ENCODE measurements around the gene SPATA31E1.
A peak's percentile ranks its signal among the peaks of the same experiment; 100 is the strongest.
"Not testable (repeated sequence)": the region's sequence is repeated elsewhere in the genome, so short reads cannot be mapped to it uniquely, and the experiment has no call there.

SPATA31E1 gene

GRCh38 chr9:87886933-87887505 is 4.3 kb downstream of the SPATA31E1 start:
- no peak for DNase-seq

DNA sequence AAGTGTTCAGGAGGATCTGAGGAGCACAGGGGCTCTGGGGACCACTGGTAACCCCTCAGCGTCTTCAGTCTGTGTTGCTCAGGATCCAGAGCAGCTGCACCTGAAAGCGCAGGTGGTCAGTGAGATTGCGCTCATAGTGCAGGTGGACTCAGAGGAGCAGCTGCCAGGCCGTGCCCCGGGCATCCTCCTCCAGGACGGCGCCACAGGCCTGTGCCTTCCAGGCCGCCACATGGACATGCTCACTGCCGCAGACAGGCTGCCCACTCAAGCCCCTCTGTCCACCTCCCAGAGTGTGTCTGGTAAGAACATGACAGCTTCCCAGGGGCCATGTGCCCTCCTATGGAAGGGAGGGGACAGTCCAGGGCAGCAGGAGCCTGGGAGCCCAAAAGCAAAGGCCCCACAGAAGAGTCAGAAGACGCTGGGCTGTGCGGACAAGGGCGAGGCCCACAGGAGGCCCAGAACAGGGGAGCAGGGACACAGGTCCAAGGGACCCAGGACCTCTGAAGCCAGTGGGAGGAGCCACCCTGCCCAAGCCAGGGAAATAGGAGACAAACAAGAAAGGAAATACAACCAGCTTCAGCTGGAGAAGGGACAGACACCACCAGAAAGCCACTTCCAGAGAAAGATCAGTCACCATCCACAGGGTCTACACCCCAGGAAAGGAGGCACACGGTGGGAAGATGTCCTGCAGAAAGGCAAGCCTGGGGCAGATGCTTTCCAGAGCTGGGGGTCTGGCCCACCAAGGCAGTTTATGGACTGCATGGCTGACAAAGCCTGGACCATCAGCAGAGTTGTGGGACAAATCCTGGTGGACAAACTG is 5.2 kb downstream of the SPATA31E1 start:
- no peak for DNase-seq

GRCh38 chr9:87888501-87888900 is 5.8 kb downstream of the SPATA31E1 start:
- DNase-seq = no peak

GRCh38 chr9:87889065-87889881 is 6.6 kb downstream of the SPATA31E1 start:
- DNase-seq = no peak

- no peak for DNase-seq
These were observed 7.2 kb downstream of the SPATA31E1 start for GRCh38 chr9:87889882-87890252.

DNA sequence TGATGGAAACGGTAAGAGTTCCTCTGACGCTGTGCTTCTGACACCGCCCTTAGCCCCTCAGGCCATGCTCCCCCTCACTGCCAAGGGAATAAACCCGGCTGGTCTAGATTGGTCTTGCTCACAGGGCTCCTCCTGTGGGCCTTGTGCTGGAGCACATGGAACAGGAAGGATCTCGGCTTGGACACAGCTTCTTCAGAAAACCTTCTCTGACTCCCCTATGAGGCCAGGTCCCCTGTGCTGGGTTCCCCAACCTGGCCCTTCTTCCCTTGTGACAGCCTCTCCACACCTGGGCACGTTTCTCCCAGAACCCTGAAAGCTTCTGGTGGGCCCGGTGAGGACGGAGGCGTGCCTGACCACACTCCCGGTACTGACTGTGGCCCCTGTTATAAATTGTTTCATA is 8.2 kb downstream of the SPATA31E1 start:
- no peak for DNase-seq

GRCh38 chr9:87891754-87892153 is 9.1 kb downstream of the SPATA31E1 start:
- DNase-seq = no peak

GRCh38 chr9:87892956-87893355 is 10.3 kb downstream of the SPATA31E1 start:
- DNase-seq = no peak

DNA sequence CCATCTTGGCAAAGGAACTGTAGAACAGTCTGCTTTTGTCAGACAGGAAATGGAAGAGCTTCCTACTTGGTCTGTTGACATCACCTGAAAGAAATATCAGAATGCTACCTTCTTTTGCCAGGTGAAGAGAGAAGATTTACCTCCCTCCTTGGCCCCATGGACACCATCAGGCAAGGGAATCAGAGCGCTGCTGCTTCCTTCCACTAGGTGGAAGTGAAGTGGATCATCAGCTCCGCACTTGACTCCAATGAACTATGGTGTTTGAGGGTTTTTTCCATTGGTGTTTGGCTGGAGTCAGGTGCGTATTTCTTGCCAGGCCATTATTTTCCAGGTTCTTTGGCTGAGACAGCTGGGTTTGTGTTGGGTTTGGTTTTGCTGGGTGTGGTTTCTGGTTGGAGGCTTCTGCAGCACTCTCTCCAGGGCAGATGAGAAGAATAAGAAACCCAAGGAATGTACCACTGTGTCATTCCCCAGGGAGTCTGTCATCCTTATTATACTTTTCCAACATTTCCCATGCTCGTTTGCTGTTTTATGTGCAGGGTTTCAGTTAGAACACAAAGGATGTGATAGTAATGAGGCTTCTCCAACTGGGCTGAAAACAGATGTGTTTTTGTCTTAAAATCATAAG is 12.4 kb downstream of the SPATA31E1 start:
- no peak for DNase-seq

DNA sequence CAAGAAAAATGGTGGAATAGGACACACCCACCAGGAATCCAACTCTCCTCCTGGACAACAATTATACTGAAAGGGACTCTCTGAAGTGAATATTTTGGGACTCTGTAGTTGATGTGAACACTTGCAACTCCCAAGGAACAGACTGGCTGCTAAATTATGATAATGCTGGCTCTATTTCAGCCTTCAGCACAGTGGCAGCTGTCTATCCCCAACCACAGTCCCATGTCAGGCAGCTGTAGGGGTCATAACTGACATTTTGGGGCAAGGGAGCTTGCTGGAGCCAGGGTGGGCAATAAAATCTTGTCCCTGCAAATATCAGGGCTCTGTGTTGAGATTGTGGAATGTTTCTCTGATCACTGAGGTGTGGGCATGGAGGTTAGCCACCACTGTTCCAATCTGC is 14.2 kb downstream of the SPATA31E1 start:
- DNase-seq = no peak

DNA sequence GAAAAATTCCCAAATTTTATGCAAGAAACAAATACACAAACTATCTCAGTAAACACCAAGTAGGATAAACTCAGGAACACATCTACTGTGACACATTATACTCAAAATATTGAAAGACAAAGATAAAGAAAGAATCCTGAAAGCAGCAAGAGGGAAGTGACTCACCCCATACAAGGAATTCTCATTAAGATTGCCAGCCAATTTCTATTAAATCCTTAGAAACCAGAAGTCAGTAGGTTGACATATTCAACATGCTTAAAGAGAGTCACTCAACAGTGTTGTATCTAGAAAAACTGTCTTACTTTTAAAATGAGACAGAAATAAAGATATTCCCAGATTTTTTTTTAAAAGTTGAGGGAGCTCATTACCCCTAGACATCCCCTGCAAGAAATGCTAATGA is 15.5 kb downstream of the SPATA31E1 start:
- no peak for DNase-seq

DNA sequence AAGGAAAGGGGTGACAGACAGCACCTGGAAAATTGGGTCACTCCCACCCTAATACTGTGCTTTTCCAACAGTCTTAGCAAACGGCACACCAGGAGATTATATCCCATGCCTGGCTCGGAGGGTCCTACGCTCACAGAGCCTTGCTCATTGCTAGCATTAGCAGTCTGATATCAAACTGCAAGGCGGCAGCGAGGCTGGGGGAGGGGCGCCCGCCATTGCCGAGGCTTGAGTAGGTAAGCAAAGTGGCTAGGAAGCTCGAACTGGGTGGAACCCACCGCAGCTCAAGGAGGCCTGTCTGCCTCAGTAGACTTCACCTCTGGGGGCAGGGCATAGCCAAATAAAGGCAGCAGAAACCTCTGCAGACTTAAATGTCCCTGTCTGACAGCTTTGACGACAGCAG is 19.7 kb downstream of the SPATA31E1 start:
- DNase-seq = not testable (repeated sequence)

DNA sequence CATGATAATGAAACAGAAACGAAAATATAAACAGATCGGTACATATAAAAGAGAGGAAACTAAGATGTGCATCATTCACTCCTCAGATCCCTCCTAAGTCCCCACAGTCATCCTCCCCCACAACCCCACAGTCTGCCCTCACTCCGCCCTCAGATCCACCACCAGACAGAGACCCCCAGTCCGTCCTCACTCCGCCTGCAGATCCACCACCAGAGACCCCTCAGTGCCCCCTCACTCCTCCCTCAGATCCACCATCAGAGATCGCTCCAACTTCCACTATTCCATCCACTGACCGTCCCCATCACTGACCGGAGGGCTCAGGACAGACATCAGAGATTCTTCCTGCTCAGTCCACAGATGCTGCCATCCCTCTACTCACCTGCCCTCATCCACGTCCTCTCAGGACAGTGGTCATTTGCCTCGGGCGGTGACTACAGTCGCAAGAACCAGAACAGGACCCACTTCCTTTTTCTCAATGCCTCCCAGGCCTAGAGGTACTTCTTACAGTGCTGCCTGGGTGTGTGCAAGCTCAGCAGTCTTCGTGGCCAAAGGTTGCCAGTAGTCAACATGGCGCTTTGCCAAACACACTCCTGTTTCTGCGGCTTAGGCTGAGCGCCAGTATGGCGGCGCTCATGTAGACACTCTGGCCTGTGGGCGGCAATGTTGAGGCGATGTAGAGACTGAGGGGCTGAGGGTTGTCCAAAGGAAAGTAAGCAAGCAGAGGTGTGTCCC is 26.8 kb downstream of the SPATA31E1 start:
- DNase-seq = peak; percentile 71

DNA sequence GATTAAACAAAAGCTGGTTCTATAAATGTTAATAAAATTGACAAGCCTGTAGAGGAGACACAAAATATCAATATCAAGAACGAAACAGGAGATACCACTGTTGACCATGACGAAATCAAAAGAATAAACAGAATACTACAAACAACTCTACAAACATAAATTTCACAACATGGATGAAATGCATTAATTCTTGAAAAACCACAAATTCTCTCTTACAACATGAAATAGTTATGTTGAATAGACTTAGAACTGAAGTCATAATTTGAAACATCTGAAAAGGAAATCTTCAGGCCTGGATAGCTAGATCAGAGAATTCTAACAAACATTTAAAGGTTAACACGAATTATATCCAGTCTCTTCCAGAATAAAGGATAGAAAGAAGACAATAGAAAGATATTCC is 28.1 kb downstream of the SPATA31E1 start:
- DNase-seq = no peak

DNA sequence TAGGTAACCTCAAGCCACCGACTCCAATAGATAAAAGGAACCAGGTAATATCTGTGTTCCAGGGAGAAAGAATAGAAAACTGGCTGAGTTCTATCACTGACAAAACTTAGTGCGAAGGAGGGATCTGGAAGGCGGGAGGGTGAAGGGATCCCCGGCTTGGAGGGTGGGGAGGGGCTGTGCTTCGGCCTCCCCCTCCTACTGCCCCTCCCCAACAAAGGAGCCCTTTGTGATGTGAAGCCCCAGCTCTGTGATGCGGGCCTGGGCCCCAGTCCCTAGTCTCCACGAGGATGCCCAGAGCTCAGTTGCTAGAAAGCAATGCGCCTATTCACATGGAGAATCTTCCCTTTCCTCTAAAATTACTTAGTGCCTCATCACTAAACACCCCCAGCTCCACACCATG is 35.0 kb downstream of the SPATA31E1 start, which contains the start of gene SPATA31C1:
TSS of gene SPATA31C1 (plus strand) at position 301 of the 400 bp plus-strand sequence.
- DNase-seq = not testable (repeated sequence)

- peak; percentile 15 for DNase-seq
These were observed 36.3 kb downstream of the SPATA31E1 start for GRCh38 chr9:87919013-87919412.

DNA sequence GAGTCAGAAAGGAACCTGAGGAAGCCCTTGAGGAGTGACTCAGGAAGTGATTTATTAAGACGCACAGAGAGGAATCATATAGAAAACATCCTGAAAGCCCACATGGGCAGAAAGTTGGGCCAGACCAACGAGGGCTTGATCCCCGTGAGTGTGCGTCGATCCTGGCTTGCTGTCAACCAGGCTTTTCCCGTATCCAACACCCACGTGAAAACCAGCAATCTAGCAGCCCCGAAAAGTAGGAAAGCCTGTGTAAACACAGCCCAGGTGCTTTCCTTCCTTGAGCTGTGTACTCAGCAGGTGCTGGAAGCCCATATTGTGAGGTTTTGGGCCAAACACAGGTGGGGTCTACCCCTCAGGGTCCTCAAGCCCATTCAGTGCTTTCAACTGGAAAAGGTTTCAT is 38.9 kb downstream of the SPATA31E1 start:
- DNase-seq = not testable (repeated sequence)

DNA sequence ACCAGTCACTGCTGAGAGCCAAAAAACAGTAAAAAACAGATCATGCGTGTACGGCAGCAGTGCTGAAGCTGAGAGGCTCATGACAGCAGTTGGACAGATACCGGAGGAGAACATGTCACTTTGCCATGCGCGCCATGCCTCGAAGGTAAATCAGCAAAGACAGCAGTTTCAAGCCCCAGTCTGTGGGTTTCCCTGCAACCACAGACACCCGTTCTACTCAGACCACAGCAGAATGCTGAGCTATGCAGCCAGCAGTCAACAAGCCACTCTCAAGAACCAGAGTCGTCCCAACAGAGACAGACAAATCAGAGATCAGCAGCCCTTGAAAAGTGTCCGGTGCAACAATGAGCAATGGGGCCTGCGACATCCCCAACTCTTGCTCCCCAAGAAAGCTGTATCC is 40.3 kb downstream of the SPATA31E1 start:
- DNase-seq = not testable (repeated sequence)

GRCh38 chr9:87924851-87925250 is 42.2 kb downstream of the SPATA31E1 start:
- not testable (repeated sequence) for DNase-seq

DNA sequence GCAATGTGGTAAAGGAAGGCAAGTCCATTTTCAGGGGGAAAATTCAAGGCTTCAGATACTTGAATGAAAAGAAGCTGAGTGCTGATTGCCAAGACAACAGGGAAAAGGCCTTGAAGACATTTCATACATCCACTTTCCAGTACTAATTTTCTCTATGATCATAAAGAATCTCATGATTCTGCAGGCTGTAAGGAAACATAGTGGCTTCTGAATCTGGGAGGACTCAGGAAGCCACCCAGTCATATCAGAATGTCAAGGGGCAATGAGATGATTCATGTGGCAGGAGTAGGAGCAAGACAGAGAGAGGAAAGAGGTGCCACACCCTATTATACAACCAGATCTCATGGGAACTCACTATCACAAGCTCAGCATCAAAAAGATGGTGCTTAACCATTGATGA is 46.5 kb downstream of the SPATA31E1 start:
- not testable (repeated sequence) for DNase-seq

- not testable (repeated sequence) for DNase-seq
These were observed 51.8 kb downstream of the SPATA31E1 start for GRCh38 chr9:87934444-87934843.

GRCh38 chr9:87937352-87937751 is 54.7 kb downstream of the SPATA31E1 start:
- DNase-seq = not testable (repeated sequence)

Measured in OCI-M1 (cell line).